ENCODE data around the gene PILRB.

- no peak for TF ChIP-seq CTCF (IDR thresholded peaks at IDR 0.05)
- no peak for TF ChIP-seq POLR2A (IDR thresholded peaks at IDR 0.05)
Measured at GRCh38 chr7:100413889-100414288, 56.0 kb downstream of the PILRB start.
